Measurements from ENCODE around the gene TGOLN2. TPM values are rescaled to one million over a fixed set of nuclear protein-coding genes. Genes with fewer than 3 reads are reported as not detected.
A peak's percentile ranks its signal among the peaks of the same experiment; 100 is the strongest.

Gene TGOLN2
- total and polyA plus RNA-seq, 2 of the 13 experiments (the other 11 are each of a cell fraction or from before 2014, with no cell fraction given) = 99.6 to 155 TPM

- TF ChIP-seq ZHX2 (IDR thresholded peaks at IDR 0.05; ENCODE audit: low read depth) (peak; percentile 79), ZHX2 (CRISPR knock-in tag; IDR thresholded peaks at IDR 0.05; ENCODE audit: borderline replicate concordance) (peak; percentile 95)
Measured at GRCh38 chr2:85327822-85328617, at the start of gene TGOLN2 (continued).

- Histone ChIP-seq H3K79me2 (ENCODE audit: insufficient read depth, low read length) (no peaks in the 10 kb centered on the region), H3K9me3 (ENCODE audit: low read length) (peaks cover 6% of the 10 kb centered on the region; the same call in 1 of the 2 replicates), H3K9ac (ENCODE audit: insufficient read depth, low read depth, low read length) (no peak overlapping the region), H3K4me3 (replicated peaks in 1 of 3; ENCODE audit: insufficient read depth in 1 of 3, low read depth in 2 of 3, low read length in 3 of 3) (no peak overlapping the region), H3K36me3 (replicated peaks in 1 of 2; ENCODE audit: control insufficient read depth in 1 of 2, insufficient read depth in 2 of 2, low read length in 2 of 2) (peaks cover 1 to 4% of the 10 kb centered on the region in 2 experiments; a peak in 3 of 5 replicates), H3K4me2 (ENCODE audit: low read depth, low read length) (no peak overlapping the region), H3K27ac (ENCODE audit: extremely low read length, insufficient read depth, low read length) (no peak overlapping the region), H3K27me3 (ENCODE audit: control insufficient read depth in 1 of 2, insufficient read depth in 2 of 2, low read length in 2 of 2) (no peaks in the 10 kb centered on the region), H3K4me1 (ENCODE audit: insufficient read depth, low read length) (no peaks in the 10 kb centered on the region), H2AFZ (ENCODE audit: low read length) (no peak overlapping the region), H4K20me1 (ENCODE audit: insufficient read depth, low read length) (no peaks in the 10 kb centered on the region)
- FAIRE-seq (no peak), DNase-seq (ENCODE audit: low spot score) (no peak), ATAC-seq (no peak)
- POLR2A ChIA-PET = interaction anchor here (1.1 to 2.2 kb wide), 2 partner anchors 11 to 70 kb away, joined by 3 to 6 read pairs; no protein-coding TSS in a partner anchor
- CTCF ChIA-PET (ENCODE audit: low intra/inter-chr PET ratio, low total read pairs) = no interaction called here
- intact Hi-C loops (cut with micrococcal nuclease; ENCODE audit: unreplicated experiment) (no loop called here), in situ Hi-C loops (cut with HindIII; ENCODE audit: extremely low pct_ligation_motif_present, low pct_unique_long_range_greater_than_20kb) (no loop called here)
- WGBS (ENCODE audit: low lambda C conversion rate) = 96% methylated on average over 9 of the region's 11 CpGs
- no TSS peak for BruUV-seq (replicated peaks)
- no peak for TF ChIP-seq CC2D1A (CRISPR knock-in tag; IDR thresholded peaks at IDR 0.05)
- no peak for TF ChIP-seq FOSL1 (CRISPR knock-in tag; IDR thresholded peaks at IDR 0.05; ENCODE audit: borderline replicate concordance)
- TF ChIP-seq MLXIP (CRISPR knock-in tag; IDR thresholded peaks at IDR 0.05; ENCODE audit: borderline replicate concordance) = no peak
- no peak for TF ChIP-seq ZNF768 (CRISPR knock-in tag; IDR thresholded peaks at IDR 0.05)
- no peak for TF ChIP-seq GMEB1 (CRISPR knock-in tag; IDR thresholded peaks at IDR 0.05; ENCODE audit: borderline replicate concordance)
- TF ChIP-seq HIC2 (CRISPR knock-in tag; IDR thresholded peaks at IDR 0.05; ENCODE audit: low read depth) = no peak
- TF ChIP-seq ZNF143 (CRISPR knock-in tag; IDR thresholded peaks at IDR 0.05) = no peak
Measured at GRCh38 chr2:85377083-85377482, 49.3 kb upstream of the TGOLN2 start.

All from HepG2 (cell line).